Transverse colon (tissue), 4 donors: Measurements from ENCODE around the gene DRD2.

ENCODE experiments used
- CTCF ChIP-seq, 5 experiments: fragments of 200-600 bp in 3 of 5; fragments of 450-650 bp in 2 of 5; sonication (generic) in 3 of 5; IDR thresholded peaks; 1 replicate in 2 of 5; 2 replicates in 3 of 5; pipeline ENCODE4 v1.5.1; 2016 to 2017; ENCODE audit warnings: antibody characterized with exemption in 5 of 5, inconsistent platforms in 3 of 5, mild to moderate bottlenecking in 2 of 5, moderate library complexity in 1 of 5
- EP300 ChIP-seq: sonication (generic); formaldehyde crosslinking; IDR thresholded peaks from one replicate; pipeline ENCODE4 v1.6.1; 2017; ENCODE audit warnings: antibody characterized with exemption, low read depth
- POLR2A ChIP-seq: fragments of 450-650 bp; IDR thresholded peaks from one replicate; pipeline ENCODE4 v1.6.1; 2016; ENCODE audit warnings: antibody characterized with exemption, mild to moderate bottlenecking, moderate library complexity
- POLR2AphosphoS5 ChIP-seq, 3 donors: sonication (generic); formaldehyde crosslinking; IDR thresholded peaks; one replicate each; pipeline ENCODE4 v1.6.1; 2016; ENCODE audit warnings: antibody characterized with exemption in 3 of 3

- TF ChIP-seq CTCF (IDR thresholded peaks at IDR 0.05) (no peak), POLR2AphosphoS5 (IDR thresholded peaks at IDR 0.05) (peak in 1 of 3 donors; percentile 82), EP300 (no peak), POLR2A (no peak)
Observed at GRCh38 chr11:113444502-113445123, 30.6 kb downstream of the DRD2 start.
